ENCODE results near the gene HOXA4. TPM values are rescaled to one million over a fixed set of nuclear protein-coding genes. Genes with fewer than 3 reads are reported as not detected.

Gene HOXA4
- total RNA-seq, 1 experiment from 2014 or later: not detected

DNA sequence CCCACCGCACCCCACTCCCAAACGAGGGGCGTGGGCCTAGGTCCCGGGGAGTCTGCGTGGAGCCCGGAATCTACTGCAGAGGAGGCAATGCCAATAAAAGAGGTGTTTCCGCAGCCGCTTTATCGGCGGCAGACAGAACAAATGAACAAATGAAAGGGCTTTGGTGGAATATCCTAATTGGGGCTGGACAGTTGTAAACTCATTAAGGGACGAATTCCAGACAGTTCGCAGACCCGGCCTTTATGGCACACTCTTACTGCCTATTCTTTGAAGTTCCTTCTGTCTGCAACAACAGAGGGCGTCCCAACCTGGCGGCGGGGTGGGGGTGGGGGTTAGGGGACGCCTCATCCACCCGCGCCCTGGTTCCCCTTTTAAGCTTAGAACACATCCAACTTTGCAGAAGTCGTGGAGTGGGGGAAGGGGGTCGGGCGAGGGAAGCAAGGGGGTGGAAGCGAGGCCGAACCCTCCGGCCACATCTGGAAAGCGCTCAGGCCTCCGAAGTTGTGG lies 30.7 kb upstream of the HOXA4 start:
- H3K9me3 Mint-ChIP-seq: no peaks in the 10 kb centered on the region
- H3K4me1 Mint-ChIP-seq: peaks cover 11% of the 10 kb centered on the region
- no peak for TF ChIP-seq TP53 (CRISPR knock-in tag; IDR thresholded peaks at IDR 0.05)
- TF ChIP-seq E2F4 (CRISPR knock-in tag; IDR thresholded peaks at IDR 0.05; ENCODE audit: borderline replicate concordance, low read depth): no peak
- no peak for TF ChIP-seq GTF2I (CRISPR knock-in tag; conservative IDR thresholded peaks at IDR 0.05)
- TF ChIP-seq, protein P1, sequence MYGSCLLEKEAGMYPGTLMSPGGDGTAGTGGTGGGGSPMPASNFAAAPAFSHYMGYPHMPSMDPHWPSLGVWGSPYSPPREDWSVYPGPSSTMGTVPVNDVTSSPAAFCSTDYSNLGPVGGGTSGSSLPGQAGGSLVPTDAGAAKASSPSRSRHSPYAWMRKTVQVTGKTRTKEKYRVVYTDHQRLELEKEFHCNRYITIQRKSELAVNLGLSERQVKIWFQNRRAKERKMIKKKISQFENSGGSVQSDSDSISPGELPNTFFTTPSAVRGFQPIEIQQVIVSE (CRISPR knock-in tag; IDR thresholded peaks at IDR 0.05; ENCODE audit: borderline replicate concordance): peak; percentile 85; the same call in 1 of the 2 replicates
- DNase-seq (ENCODE audit: low spot score): no peak
- ChIA-PET POLR2A (interaction anchor here (0.9 kb wide), 1 partner anchor 65 kb away, joined by 4 read pairs; no protein-coding TSS in a partner anchor), CTCF (interaction anchor here (0.6 to 3.1 kb wide), 47 partner anchors 8 to 1304 kb away, joined by 3 to 74 read pairs (median 4); partner anchors contain the start of genes HOXA1, HOXA3, HOXA4 and HOXA5)
- H3K36me3 Mint-ChIP-seq: no peaks in the 10 kb centered on the region
- H3K27ac Mint-ChIP-seq: no peak overlapping the region
- H3K4me3 Mint-ChIP-seq: peak overlapping the region; percentile 29
- no peak for ATAC-seq
- peaks cover 100% of the 10 kb centered on the region for H3K27me3 Mint-ChIP-seq (ENCODE audit: low read depth)

- Mint-ChIP-seq H3K4me3 (peak overlapping the region; percentile 29), H3K9me3 (no peaks in the 10 kb centered on the region), H3K4me1 (peaks cover 12% of the 10 kb centered on the region), H3K36me3 (no peaks in the 10 kb centered on the region), H3K27ac (no peak overlapping the region), H3K27me3 (ENCODE audit: low read depth) (peaks cover 100% of the 10 kb centered on the region)
- peak; percentile 43 for ATAC-seq
- TF ChIP-seq, protein P2, sequence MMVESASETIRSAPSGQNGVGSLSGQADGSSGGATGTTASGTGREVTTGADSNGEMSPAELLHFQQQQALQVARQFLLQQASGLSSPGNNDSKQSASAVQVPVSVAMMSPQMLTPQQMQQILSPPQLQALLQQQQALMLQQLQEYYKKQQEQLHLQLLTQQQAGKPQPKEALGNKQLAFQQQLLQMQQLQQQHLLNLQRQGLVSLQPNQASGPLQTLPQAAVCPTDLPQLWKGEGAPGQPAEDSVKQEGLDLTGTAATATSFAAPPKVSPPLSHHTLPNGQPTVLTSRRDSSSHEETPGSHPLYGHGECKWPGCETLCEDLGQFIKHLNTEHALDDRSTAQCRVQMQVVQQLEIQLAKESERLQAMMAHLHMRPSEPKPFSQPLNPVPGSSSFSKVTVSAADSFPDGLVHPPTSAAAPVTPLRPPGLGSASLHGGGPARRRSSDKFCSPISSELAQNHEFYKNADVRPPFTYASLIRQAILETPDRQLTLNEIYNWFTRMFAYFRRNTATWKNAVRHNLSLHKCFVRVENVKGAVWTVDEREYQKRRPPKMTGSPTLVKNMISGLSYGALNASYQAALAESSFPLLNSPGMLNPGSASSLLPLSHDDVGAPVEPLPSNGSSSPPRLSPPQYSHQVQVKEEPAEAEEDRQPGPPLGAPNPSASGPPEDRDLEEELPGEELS (CRISPR knock-in tag; IDR thresholded peaks at IDR 0.05): no peak
- TF ChIP-seq ETV6 (CRISPR knock-in tag; IDR thresholded peaks at IDR 0.05) (0 out of 2 replicates have a peak, but pooled peaks have one; percentile 20), SMAD3 (CRISPR knock-in tag; IDR thresholded peaks at IDR 0.05; ENCODE audit: borderline replicate concordance) (no peak), TP53 (CRISPR knock-in tag; IDR thresholded peaks at IDR 0.05) (no peak), NR3C1 (CRISPR knock-in tag; conservative IDR thresholded peaks at IDR 0.05; ENCODE audit: low read depth) (no peak), MXD4 (CRISPR knock-in tag; IDR thresholded peaks at IDR 0.05; ENCODE audit: borderline replicate concordance) (no peak), ZNF263 (CRISPR knock-in tag; IDR thresholded peaks at IDR 0.05; ENCODE audit: low read depth) (no peak), GTF2I (CRISPR knock-in tag; conservative IDR thresholded peaks at IDR 0.05) (no peak), SOX15 (CRISPR knock-in tag; IDR thresholded peaks at IDR 0.05) (no peak), TEAD4 (CRISPR knock-in tag; IDR thresholded peaks at IDR 0.05) (no peak)
- TF ChIP-seq, protein P3, sequence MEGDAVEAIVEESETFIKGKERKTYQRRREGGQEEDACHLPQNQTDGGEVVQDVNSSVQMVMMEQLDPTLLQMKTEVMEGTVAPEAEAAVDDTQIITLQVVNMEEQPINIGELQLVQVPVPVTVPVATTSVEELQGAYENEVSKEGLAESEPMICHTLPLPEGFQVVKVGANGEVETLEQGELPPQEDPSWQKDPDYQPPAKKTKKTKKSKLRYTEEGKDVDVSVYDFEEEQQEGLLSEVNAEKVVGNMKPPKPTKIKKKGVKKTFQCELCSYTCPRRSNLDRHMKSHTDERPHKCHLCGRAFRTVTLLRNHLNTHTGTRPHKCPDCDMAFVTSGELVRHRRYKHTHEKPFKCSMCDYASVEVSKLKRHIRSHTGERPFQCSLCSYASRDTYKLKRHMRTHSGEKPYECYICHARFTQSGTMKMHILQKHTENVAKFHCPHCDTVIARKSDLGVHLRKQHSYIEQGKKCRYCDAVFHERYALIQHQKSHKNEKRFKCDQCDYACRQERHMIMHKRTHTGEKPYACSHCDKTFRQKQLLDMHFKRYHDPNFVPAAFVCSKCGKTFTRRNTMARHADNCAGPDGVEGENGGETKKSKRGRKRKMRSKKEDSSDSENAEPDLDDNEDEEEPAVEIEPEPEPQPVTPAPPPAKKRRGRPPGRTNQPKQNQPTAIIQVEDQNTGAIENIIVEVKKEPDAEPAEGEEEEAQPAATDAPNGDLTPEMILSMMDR (IDR thresholded peaks at IDR 0.05): peak; percentile 100
- POLR2A ChIA-PET: interaction anchor here (0.9 kb wide), 1 partner anchor 64 kb away, joined by 4 read pairs; no protein-coding TSS in a partner anchor
- CTCF ChIA-PET: interaction anchor here (0.6 to 3.1 kb wide), 48 partner anchors 9 to 1304 kb away, joined by 3 to 74 read pairs (median 4); partner anchors contain the start of genes HOXA1, HOXA3, HOXA4 and HOXA5
- peak; percentile 92 for DNase-seq (ENCODE audit: low spot score)
These were observed 30.1 kb upstream of the HOXA4 start for GRCh38 chr7:27160546-27161213.

DNA sequence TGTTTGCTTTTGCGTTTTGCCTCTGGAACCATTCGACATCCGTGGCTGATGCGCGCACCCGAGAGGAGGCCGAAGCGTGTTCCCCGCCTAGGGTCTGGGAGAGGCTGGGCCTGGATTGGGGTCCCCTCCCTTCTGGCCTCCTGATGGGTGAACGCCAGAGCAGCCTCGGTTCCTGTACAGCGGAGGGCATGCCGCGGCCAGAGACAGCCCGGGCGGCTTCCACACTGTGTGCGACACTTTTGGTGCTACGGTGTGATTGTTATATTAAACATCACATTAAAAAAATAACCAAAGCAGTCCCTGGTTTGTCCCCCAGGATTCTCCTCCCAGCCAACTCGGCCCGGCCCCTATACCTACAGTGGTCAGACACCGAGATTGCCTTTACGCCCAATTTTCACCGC lies 29.6 kb upstream of the HOXA4 start:
- H3K36me3 Mint-ChIP-seq: no peaks in the 10 kb centered on the region
- peaks cover 15% of the 10 kb centered on the region for H3K4me1 Mint-ChIP-seq
- DNase-seq (ENCODE audit: low spot score): peak; percentile 18
- POLR2A ChIA-PET: no interaction called here
- peak overlapping the region; percentile 14; the same call in 1 of the 2 replicates for H3K4me3 Mint-ChIP-seq
- H3K27ac Mint-ChIP-seq: no peak overlapping the region
- CTCF ChIA-PET: interaction anchor here (0.6 to 3.1 kb wide), 18 partner anchors 9 to 791 kb away, joined by 3 to 74 read pairs (median 8); partner anchors contain the start of genes HOXA3, HOXA5 and HOXA6
- H3K27me3 Mint-ChIP-seq (ENCODE audit: low read depth): peaks cover 100% of the 10 kb centered on the region
- ATAC-seq: no peak
- no peaks in the 10 kb centered on the region for H3K9me3 Mint-ChIP-seq
- TF ChIP-seq ZNF121 (CRISPR knock-in tag; IDR thresholded peaks at IDR 0.05) (no peak), ZNF423 (CRISPR knock-in tag; IDR thresholded peaks at IDR 0.05) (no peak), SP1 (CRISPR knock-in tag; conservative IDR thresholded peaks at IDR 0.05) (no peak), PREB (CRISPR knock-in tag; IDR thresholded peaks at IDR 0.05; ENCODE audit: borderline replicate concordance) (no peak), TCF7 (CRISPR knock-in tag; IDR thresholded peaks at IDR 0.05; ENCODE audit: low read depth) (no peak)
- TF ChIP-seq, protein P1 (CRISPR knock-in tag; IDR thresholded peaks at IDR 0.05; ENCODE audit: borderline replicate concordance): no peak

All from WTC11 (cell line).